GM12878 (cell line): ENCODE measurements around the gene ERC2. TPM values are rescaled to one million over a fixed set of nuclear protein-coding genes. Genes with fewer than 3 reads are reported as not detected.
A peak's percentile ranks its signal among the peaks of the same experiment; 100 is the strongest.

Experiments used
- ATAC-seq: fragments of 200-7000 bp; cut with Tn5 transposase; 3 replicates; pipeline ENCODE4 v1.9.1; 2020; ENCODE audit warnings: mild to moderate bottlenecking, moderate library complexity
- BruUV-seq: library from RNA; stranded (reverse); fragments of 400-500 nt; replicated peaks from 2 replicates; lab custom pipeline; 2021; lab: Mats Ljungman, UMichigan
- CTCF ChIA-PET: fragments of 300-600 bp; sonication (Branson Sonifier 250); formaldehyde crosslinking; extraction: SDS; loops from one replicate; lab custom pipeline; 2021; ENCODE audit warnings: inconsistent platforms; lab: Yijun Ruan, JAX
- POLR2A ChIA-PET: fragments of 350-600 bp; formaldehyde crosslinking; extraction: SDS; loops from one replicate; lab custom pipeline; 2021; ENCODE audit warnings: inconsistent platforms; lab: Charles Lee
- RAD21 ChIA-PET: fragments of 300-600 bp; sonication (Branson Sonifier 250); formaldehyde crosslinking; loops from one replicate; lab custom pipeline; 2023; ENCODE audit warnings: antibody characterized with exemption; ENCODE audit not compliant: unreplicated experiment; lab: Charles Lee
- SMC1A ChIA-PET: fragments of 300-600 bp; sonication (Branson Sonifier 250); formaldehyde crosslinking; loops from one replicate; lab custom pipeline; 2023; ENCODE audit not compliant: unreplicated experiment, uncharacterized antibody; lab: Charles Lee
- DNase-seq: peaks from one replicate; pipeline ENCODE4 v3.0.0-alpha.2; 2011; ENCODE audit warnings: low read depth, low spot score
- FAIRE-seq: peaks from 3 replicates; lab custom pipeline; 2011; peaks lifted over from hg19 to GRCh38; lab: Jason Lieb, UNC
- H2AFZ ChIP-seq: 2 replicates; pipeline ENCODE4 v1.6.0; 2011; ENCODE audit warnings: low read depth, low read length, control low read depth; ENCODE audit not compliant: control insufficient read depth
- H3K27ac ChIP-seq: 2 replicates; pipeline ENCODE4 v1.5.1; 2011; ENCODE audit warnings: control low read depth; ENCODE audit not compliant: control insufficient read depth, insufficient read depth
- H3K27me3 ChIP-seq, 2 experiments: replicated peaks in 1 of 2; 2 replicates each; pipeline versions ENCODE4 v1.6.0 to v1.6.1; 2011; ENCODE audit warnings: low read length in 1 of 2; ENCODE audit not compliant: control insufficient read depth in 2 of 2, insufficient read depth in 2 of 2
- H3K36me3 ChIP-seq, 2 experiments: 2 replicates each; pipeline ENCODE4 v1.5.1; 2011; ENCODE audit warnings: low read length in 1 of 2; ENCODE audit not compliant: control insufficient read depth in 2 of 2, insufficient read depth in 2 of 2
- H3K4me1 ChIP-seq: 2 replicates; pipeline ENCODE4 v1.6.1; 2011; ENCODE audit warnings: mild to moderate bottlenecking, low read length, moderate library complexity, mixed read lengths; ENCODE audit not compliant: control insufficient read depth, insufficient read depth
- H3K4me2 ChIP-seq: 2 replicates; pipeline ENCODE4 v1.6.0; 2011; ENCODE audit warnings: control low read depth; ENCODE audit not compliant: control insufficient read depth, insufficient read depth
- H3K4me3 ChIP-seq: fragments of 200-600 bp; sonication (generic); 2 replicates; pipeline ENCODE4 v1.5.1; 2016
- H3K79me2 ChIP-seq: 2 replicates; pipeline ENCODE4 v1.6.0; 2011; ENCODE audit warnings: low read length; ENCODE audit not compliant: control insufficient read depth, insufficient read depth
- H3K9ac ChIP-seq: 2 replicates; pipeline ENCODE4 v1.8.0; 2011; ENCODE audit warnings: low read length, control low read depth, mixed read lengths; ENCODE audit not compliant: control insufficient read depth, insufficient read depth
- H3K9me3 ChIP-seq: replicated peaks from 3 replicates; pipeline ENCODE4 v1.5.1; 2011; ENCODE audit warnings: mild to moderate bottlenecking, low read length; ENCODE audit not compliant: control insufficient read depth, insufficient read depth
- H4K20me1 ChIP-seq: 2 replicates; pipeline ENCODE4 v1.6.0; 2011; ENCODE audit not compliant: control insufficient read depth, insufficient read depth
- CBX5 ChIP-seq: sonication (generic); IDR thresholded peaks from 2 replicates; pipeline ENCODE4 v1.6.1; 2016; ENCODE audit warnings: low read depth, moderate library complexity, mild to moderate bottlenecking, inconsistent platforms
- E2F8 ChIP-seq: fragments of 450-650 bp; IDR thresholded peaks from 2 replicates; pipeline ENCODE4 v1.6.1; 2018; ENCODE audit warnings: mild to moderate bottlenecking, low read depth, moderate library complexity; ENCODE audit not compliant: partially characterized antibody
- GATAD2B ChIP-seq: fragments of 450-650 bp; conservative IDR thresholded peaks from 2 replicates; pipeline ENCODE4 v1.6.1; 2017; ENCODE audit warnings: low read depth, mild to moderate bottlenecking, moderate library complexity
- KLF5 ChIP-seq: fragments of 450-650 bp; IDR thresholded peaks from 2 replicates; pipeline ENCODE4 v1.6.1; 2014; ENCODE audit warnings: mild to moderate bottlenecking; ENCODE audit not compliant: partially characterized antibody
- MEF2A ChIP-seq: IDR thresholded peaks from 2 replicates; pipeline ENCODE4 v1.6.1; 2011; ENCODE audit warnings: low read depth, mild to moderate bottlenecking, low read length, moderate library complexity; ENCODE audit not compliant: insufficient read depth
- MTA2 ChIP-seq: fragments of 450-650 bp; IDR thresholded peaks from 2 replicates; pipeline ENCODE4 v1.6.1; 2016; ENCODE audit warnings: low read depth, mild to moderate bottlenecking, moderate library complexity
- MXI1 ChIP-seq: fragments of 150-350 bp; IDR thresholded peaks from 2 replicates; pipeline ENCODE4 v1.6.1; 2011; ENCODE audit warnings: low read depth, mild to moderate bottlenecking, inconsistent platforms, low read length, improper control_type of control experiment
- PBX3 ChIP-seq: IDR thresholded peaks from 2 replicates; pipeline ENCODE4 v1.6.1; 2011; ENCODE audit warnings: mild to moderate bottlenecking, low read depth, low read length, moderate library complexity; ENCODE audit not compliant: insufficient replicate concordance
- SMAD5 ChIP-seq: IDR thresholded peaks from 2 replicates; pipeline ENCODE4 v1.6.1; 2016; ENCODE audit warnings: antibody characterized with exemption, low read depth
- SPI1 ChIP-seq: IDR thresholded peaks from 2 replicates; pipeline ENCODE4 v1.6.1; 2011; ENCODE audit warnings: low read depth, mild to moderate bottlenecking, low read length, moderate library complexity, borderline replicate concordance; ENCODE audit not compliant: insufficient read depth
- SRF ChIP-seq, 2 experiments: IDR thresholded peaks; 2 replicates each; pipeline ENCODE4 v1.6.1; 2011; ENCODE audit warnings: low read depth in 2 of 2, low read length in 2 of 2, mild to moderate bottlenecking in 1 of 2, moderate library complexity in 1 of 2
- SUZ12 ChIP-seq: fragments of 200-600 bp; sonication (generic); IDR thresholded peaks from one replicate; pipeline ENCODE4 v1.6.1; 2018; ENCODE audit warnings: antibody characterized with exemption, mild to moderate bottlenecking; ENCODE audit not compliant: unreplicated experiment
- TARDBP ChIP-seq: IDR thresholded peaks from 2 replicates; pipeline ENCODE4 v1.6.1; 2016; ENCODE audit warnings: borderline replicate concordance
- TBL1XR1 ChIP-seq: IDR thresholded peaks from 2 replicates; pipeline ENCODE4 v1.6.1; 2012; ENCODE audit warnings: low read depth, low read length, improper control_type of control experiment
- YY1 ChIP-seq: IDR thresholded peaks from 2 replicates; pipeline ENCODE4 v1.6.1; 2011; ENCODE audit warnings: low read depth, mild to moderate bottlenecking, low read length
- ZNF24 ChIP-seq: fragments of 450-650 bp; IDR thresholded peaks from 2 replicates; pipeline ENCODE4 v1.6.1; 2017; ENCODE audit warnings: antibody characterized with exemption, mild to moderate bottlenecking
- WGBS: methylation state at CpG from one replicate; pipeline ENCODE4 v1.1.6; 2016; ENCODE audit warnings: low lambda C conversion rate; ENCODE audit not compliant: insufficient replicate concordance, insufficient coverage; ENCODE audit errors: missing lambda C conversion rate; 5-methylcytosine and 5-hydroxymethylcytosine counted together
- in situ Hi-C: fragments of 300-500 bp; cut with MboI; formaldehyde crosslinking; loops from 9 replicates; pipeline ENCODE4 v1.14.3; 2018; ENCODE audit warnings: mixed read lengths
- intact Hi-C: fragments of 100-400 bp; cut with micrococcal nuclease; formaldehyde crosslinking; loops from one replicate; pipeline ENCODE4 v1.14.2; 2022; ENCODE audit not compliant: unreplicated experiment
- polyA plus RNA-seq, 11 experiments: library from polyadenylated mRNA; depleted of rRNA in 4 of 11; unstranded in 6 of 11; stranded (reverse) in 5 of 11; fragments of >200 nt; fragmentation: Nextera tagmentation in 4 of 11; fragmentation: Illumina TruSeq in 1 of 11; extraction: Ambion mirVana in 4 of 11; extraction: Trizol in 1 of 11; gene quantifications; 1 replicate in 1 of 11; 2 replicates in 10 of 11; pipeline versions ENCODE4 v1.2.1 to v1.2.3, GENCODE V29; 2011 to 2016; ENCODE audit warnings: inconsistent platforms in 2 of 11, missing spikeins in 2 of 11, low read depth in 1 of 11
- total RNA-seq, 4 experiments: library from RNA; depleted of rRNA in 3 of 4; stranded (reverse); fragments of >200 nt in 3 of 4; fragmentation: Illumina TruSeq in 1 of 4; extraction: Trizol in 1 of 4; gene quantifications; 2 replicates each; pipeline versions ENCODE4 v1.2.1 to v1.2.3, GENCODE V29; 2013 to 2021

The ERC2 gene
- total and polyA plus RNA-seq, 10 of the 15 experiments (the other 5 are each of a cell fraction or from before 2014, with no cell fraction given) = 0.06 to 1.4 (median 0.12) TPM; not detected in 3

- in situ Hi-C loops = no loop called here
- no peaks in the 10 kb centered on the region for H3K9me3 ChIP-seq
- POLR2A ChIA-PET = no interaction called here
- no peaks in the 10 kb centered on the region for H4K20me1 ChIP-seq
- ATAC-seq (no peak), DNase-seq (no peak), FAIRE-seq (no peak)
- CTCF ChIA-PET = no interaction called here
- intact Hi-C loops = no loop called here
- no peaks in the 10 kb centered on the region for H3K79me2 ChIP-seq
- H3K4me1 ChIP-seq = no peaks in the 10 kb centered on the region
- no peak overlapping the region for H2AFZ ChIP-seq
- no peak overlapping the region for H3K4me2 ChIP-seq
- H3K27me3 ChIP-seq = no peaks in the 10 kb centered on the region
- RAD21 ChIA-PET = no interaction called here
- SMC1A ChIA-PET = interaction anchor here (1.2 kb wide), 1 partner anchor 11 kb away, joined by 3 read pairs; no protein-coding TSS in a partner anchor
- H3K27ac ChIP-seq = no peak overlapping the region
- no peaks in the 10 kb centered on the region for H3K36me3 ChIP-seq
- H3K4me3 ChIP-seq = no peak overlapping the region
- no peak overlapping the region for H3K9ac ChIP-seq
- BruUV-seq = no TSS peak
- WGBS = 0% methylated on average over 1 of the region's 1 CpG
- no peak for TF ChIP-seq YY1
- TF ChIP-seq SPI1 = peak; percentile 48; the same call in 1 of the 2 replicates
Measured at GRCh38 chr3:55751730-55752129, 716.5 kb downstream of the ERC2 start.

- no peaks in the 10 kb centered on the region for H4K20me1 ChIP-seq
- intact Hi-C loops = no loop called here
- ChIA-PET RAD21 (no interaction called here), CTCF (no interaction called here), POLR2A (no interaction called here), SMC1A (no interaction called here)
- no peaks in the 10 kb centered on the region for H3K36me3 ChIP-seq
- in situ Hi-C loops = no loop called here
- TF ChIP-seq MXI1 (no peak), PBX3 (no peak), CBX5 (no peak), MTA2 (no peak), SRF (IDR thresholded peaks at IDR 0.05; ENCODE audit: low read depth in 2 of 2, low read length in 2 of 2) (no peak), MEF2A (no peak), ZNF24 (no peak), SUZ12 (no peak), TBL1XR1 (no peak), GATAD2B (no peak), KLF5 (no peak), SMAD5 (no peak), TARDBP (no peak), E2F8 (no peak)
- DNase-seq (no peak), ATAC-seq (no peak), FAIRE-seq (no peak)
- no peak overlapping the region for H3K4me2 ChIP-seq
- WGBS = 51% methylated on average over 6 of the region's 6 CpGs
- H3K9me3 ChIP-seq = no peaks in the 10 kb centered on the region
- BruUV-seq = no TSS peak
- H3K27ac ChIP-seq = no peak overlapping the region
- H3K9ac ChIP-seq = no peak overlapping the region
- no peaks in the 10 kb centered on the region for H3K79me2 ChIP-seq
- H3K27me3 ChIP-seq = no peaks in the 10 kb centered on the region
- no peak overlapping the region for H2AFZ ChIP-seq
- H3K4me3 ChIP-seq = no peak overlapping the region
- no peaks in the 10 kb centered on the region for H3K4me1 ChIP-seq
Measured at GRCh38 chr3:55750525-55750924, 717.7 kb downstream of the ERC2 start.
